Heart right ventricle (tissue), 16 donors: ENCODE results near the gene KLF5. TPM values are rescaled to one million over a fixed set of nuclear protein-coding genes. Genes with fewer than 3 reads are reported as not detected.

ENCODE experiments used
- ATAC-seq, 8 donors: fragments of 200-7000 bp; cut with Tn5 transposase; one replicate each; pipeline ENCODE4 v1.9.1; 2020; ENCODE audit warnings: mild to moderate bottlenecking in 8 of 8, moderate library complexity in 8 of 8, moderate number of reproducible peaks in 1 of 8
- DNase-seq, 2 donors: peaks; one replicate each; pipeline ENCODE4 v3.0.0-alpha.2; 2020
- H3K27ac ChIP-seq, 10 donors: fragments of 200-600 bp; sonication (generic) in 2 of 10; one replicate each; pipeline versions ENCODE4 v1.5.0 to v1.8.0; 2020 to 2022; ENCODE audit warnings: mild to moderate bottlenecking in 3 of 10
- H3K27me3 ChIP-seq, 7 donors: fragments of 200-600 bp; one replicate each; pipeline ENCODE4 v1.8.0; 2021 to 2022; ENCODE audit warnings: mild to moderate bottlenecking in 2 of 7
- H3K36me3 ChIP-seq, 9 donors: fragments of 200-600 bp; sonication (generic) in 1 of 9; one replicate each; pipeline versions ENCODE4 v1.5.0 to v1.8.0; 2020 to 2022; ENCODE audit warnings: mild to moderate bottlenecking in 2 of 9
- H3K4me1 ChIP-seq, 9 donors: fragments of 200-600 bp; sonication (generic) in 1 of 9; one replicate each; pipeline versions ENCODE4 v1.5.0 to v1.8.0; 2020 to 2022; ENCODE audit warnings: mild to moderate bottlenecking in 4 of 9
- H3K4me3 ChIP-seq, 10 donors: fragments of 200-600 bp; sonication (generic) in 2 of 10; one replicate each; pipeline versions ENCODE4 v1.5.0 to v1.8.0; 2020 to 2022; ENCODE audit warnings: mild to moderate bottlenecking in 7 of 10, moderate library complexity in 2 of 10
- H3K9me3 ChIP-seq, 11 donors: fragments of 200-600 bp in 10 of 11; sonication (generic) in 2 of 11; one replicate each; pipeline versions ENCODE4 v1.5.0 to v1.8.0; 2013 to 2022; ENCODE audit warnings: mild to moderate bottlenecking in 2 of 11, control low read depth in 1 of 11, moderate library complexity in 1 of 11
- WGBS, 2 donors: extraction: QIAGEN DNeasy Blood & Tissue Kit; methylation state at CpG; one replicate each; pipeline ENCODE4 v1.1.7; 2013; ENCODE audit warnings: inconsistent platforms in 1 of 2; 5-methylcytosine and 5-hydroxymethylcytosine counted together
- intact Hi-C, 10 donors: fragments of 100-400 bp; cut with DNase I; formaldehyde crosslinking; loops; one replicate each; pipeline versions ENCODE4 v1.11.1 to v1.14.2; 2022
- polyA plus RNA-seq, 2 donors: library from polyadenylated mRNA; stranded (reverse); fragments of 200-250 nt; gene quantifications; one replicate each; pipeline ENCODE4 v1.2.3, GENCODE V29; 2013
- total RNA-seq, 10 donors: library from RNA; stranded (reverse); fragmentation: NEBNext Ultra II Directional in 3 of 10; extraction: Animal tissue kit (Norgen Biotek cat#: 25700) in 3 of 10; gene quantifications; one replicate each; pipeline versions ENCODE4 v1.2.1 to v1.2.4, GENCODE V29; 2021 to 2023
- TF ChIP-seq, protein P1 (sequence below), 9 donors: fragments of 200-600 bp; sonication (generic) in 2 of 9; IDR thresholded peaks; one replicate each; pipeline versions ENCODE4 v1.5.0 to v1.8.0; 2021 to 2022; ENCODE audit warnings: antibody characterized with exemption in 9 of 9, mild to moderate bottlenecking in 5 of 9, moderate library complexity in 1 of 9
- donor health status: Arrhythmogenic right ventricular cardiomyopathy.
- donor health status: ischemic (EF 13 %, LVEDD 7.1; RV severe dilation, severe dysfunction).
- donor health status: healthy with polysubstance abuse.
- donor health status: DM: no; HTN: yes; CAD: no.
- donor health status: DM: no; HTN: no; CAD: no.
- donor health status: ischemic (EF 25% LVEDD 6.9; RV normal size, moderate dysfunction).
- donor health status: ischemic (EF 25% LVEDD 5.7; RV mildly dilated, moderate dysfunction).
- donor health status: healthy.
- donor health status: DM: yes; HTN: yes; CAD: no.
- donor health status: Ischemic cardiomyopathy.
- donor health status: ischemic (EF 35%, LVEDD 5.7; RV mildly dilated, moderate dysfunction).
- donor health status: nonischemic (EF 11% LVEDD 7.7; RV severe dilation, severe dysfunction).
- donor health status: DM: yes; HTN: yes; CAD: no.
- donor health status: PGD.
- donor health status: ischemic (EF 29% LVEDD 5.4; RV normal size, mild dysfunction).
- donor health status: nonischemic (EF 23%, LVEDD 6.1; RV moderate dilation, normal function).

Gene KLF5
- total and polyA plus RNA-seq, 12 donors: 0.83 to 4.7 (median 2.8) TPM

DNA sequence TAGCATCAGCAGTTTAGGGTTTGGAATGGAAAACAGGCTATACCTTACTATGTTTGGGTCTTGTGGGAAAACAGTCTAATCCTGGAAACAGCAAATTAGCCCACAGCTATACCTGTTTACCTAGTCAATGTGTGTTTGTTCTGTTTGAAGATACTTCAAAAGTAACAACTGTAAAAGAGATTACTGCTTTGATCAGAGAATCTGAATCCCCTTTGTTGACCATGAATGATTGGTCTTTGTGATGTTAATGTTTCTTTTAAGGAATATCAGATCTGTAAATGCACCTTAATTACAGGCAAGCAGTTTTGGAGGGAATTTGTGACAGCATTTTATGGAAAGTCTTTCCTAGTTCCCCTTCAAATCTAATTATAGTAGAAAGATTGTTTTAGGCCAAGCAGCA is 20.7 kb upstream of the KLF5 start:
- Histone ChIP-seq H3K4me1 (no peaks in the 10 kb centered on the region), H3K9me3 (no peaks in the 10 kb centered on the region), H3K4me3 (no peak overlapping the region), H3K27me3 (no peaks in the 10 kb centered on the region), H3K36me3 (no peaks in the 10 kb centered on the region), H3K27ac (no peak overlapping the region)
- TF ChIP-seq, protein P1, sequence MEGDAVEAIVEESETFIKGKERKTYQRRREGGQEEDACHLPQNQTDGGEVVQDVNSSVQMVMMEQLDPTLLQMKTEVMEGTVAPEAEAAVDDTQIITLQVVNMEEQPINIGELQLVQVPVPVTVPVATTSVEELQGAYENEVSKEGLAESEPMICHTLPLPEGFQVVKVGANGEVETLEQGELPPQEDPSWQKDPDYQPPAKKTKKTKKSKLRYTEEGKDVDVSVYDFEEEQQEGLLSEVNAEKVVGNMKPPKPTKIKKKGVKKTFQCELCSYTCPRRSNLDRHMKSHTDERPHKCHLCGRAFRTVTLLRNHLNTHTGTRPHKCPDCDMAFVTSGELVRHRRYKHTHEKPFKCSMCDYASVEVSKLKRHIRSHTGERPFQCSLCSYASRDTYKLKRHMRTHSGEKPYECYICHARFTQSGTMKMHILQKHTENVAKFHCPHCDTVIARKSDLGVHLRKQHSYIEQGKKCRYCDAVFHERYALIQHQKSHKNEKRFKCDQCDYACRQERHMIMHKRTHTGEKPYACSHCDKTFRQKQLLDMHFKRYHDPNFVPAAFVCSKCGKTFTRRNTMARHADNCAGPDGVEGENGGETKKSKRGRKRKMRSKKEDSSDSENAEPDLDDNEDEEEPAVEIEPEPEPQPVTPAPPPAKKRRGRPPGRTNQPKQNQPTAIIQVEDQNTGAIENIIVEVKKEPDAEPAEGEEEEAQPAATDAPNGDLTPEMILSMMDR (IDR thresholded peaks at IDR 0.05): no peak
- no peak for ATAC-seq
- no peak for DNase-seq
- intact Hi-C loops: no loop called here

DNA sequence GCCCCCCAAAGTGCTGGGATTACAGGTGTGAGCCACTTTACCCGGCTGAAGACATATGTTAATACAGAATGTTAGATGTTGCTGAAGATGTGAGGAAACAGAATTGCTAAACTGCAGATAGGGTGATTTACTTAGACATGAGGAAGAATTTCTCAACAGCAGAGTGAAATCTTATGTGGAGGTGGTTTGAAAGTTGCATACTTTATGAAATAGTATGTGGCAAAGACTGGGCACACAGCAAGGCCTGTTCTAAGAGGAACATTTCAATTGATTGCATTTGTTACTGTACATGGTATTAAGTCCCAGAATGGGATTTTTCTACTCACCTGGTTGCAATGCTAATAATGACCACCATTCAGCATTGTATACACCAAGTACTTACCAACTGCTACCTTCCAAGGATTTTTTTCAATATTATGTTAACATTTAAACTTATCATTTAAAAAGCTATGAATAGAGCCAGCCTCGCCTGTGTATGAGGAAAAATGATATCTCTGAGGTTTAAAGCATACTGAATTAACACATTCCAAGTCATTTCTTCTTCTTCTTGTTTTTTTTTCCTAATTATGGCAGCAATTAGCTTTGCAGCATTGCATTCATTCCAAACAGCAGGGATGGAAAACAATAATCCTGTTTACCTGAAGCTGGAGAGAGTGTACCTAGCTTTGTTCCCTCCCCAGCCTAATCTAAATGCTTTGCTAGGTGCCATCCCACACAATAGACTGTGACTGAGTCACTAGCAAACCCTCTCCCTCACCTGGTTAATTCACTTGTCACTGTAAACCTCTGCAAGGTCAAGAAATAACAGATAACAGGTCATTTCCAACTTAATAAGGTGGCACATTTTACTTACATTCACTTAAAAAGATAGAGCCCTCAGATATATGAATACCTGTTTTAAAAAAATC is 19.4 kb upstream of the KLF5 start:
- no peak for DNase-seq
- no peak for ATAC-seq

DNA sequence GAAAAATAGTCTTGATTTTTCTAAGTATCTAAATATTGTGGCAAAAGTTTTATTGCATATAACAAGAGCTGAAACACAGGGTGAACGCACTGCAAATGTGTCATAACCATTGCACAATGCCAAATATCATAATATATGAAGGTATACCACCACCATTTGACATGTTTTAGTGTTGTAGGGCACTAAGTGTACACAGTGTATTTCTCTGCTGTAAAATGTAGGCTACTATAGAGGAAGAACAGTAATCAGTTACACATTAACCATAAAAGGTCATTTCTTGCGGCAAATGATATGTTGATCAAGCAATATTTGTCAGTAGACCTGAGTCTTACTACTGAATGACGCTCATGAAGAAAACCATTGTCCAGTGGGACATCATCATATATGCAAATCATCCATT is 18.3 kb upstream of the KLF5 start:
- no peaks in the 10 kb centered on the region for H3K27me3 ChIP-seq
- WGBS, 2 donors: 90 to 94% methylated on average over 3 of the region's 3 CpGs
- no peaks in the 10 kb centered on the region for H3K36me3 ChIP-seq
- no peaks in the 10 kb centered on the region for H3K4me1 ChIP-seq
- ATAC-seq: no peak
- H3K27ac ChIP-seq: no peak overlapping the region
- TF ChIP-seq, protein P1 (IDR thresholded peaks at IDR 0.05): no peak
- no peak for DNase-seq
- intact Hi-C loops: no loop called here
- H3K9me3 ChIP-seq: no peaks in the 10 kb centered on the region
- no peak overlapping the region for H3K4me3 ChIP-seq

More for the DNA sequence above, 19.4 kb upstream of the KLF5 start:
- TF ChIP-seq, protein P1 (IDR thresholded peaks at IDR 0.05): no peak
- Histone ChIP-seq H3K36me3 (no peaks in the 10 kb centered on the region), H3K27ac (no peak overlapping the region), H3K27me3 (no peaks in the 10 kb centered on the region), H3K4me1 (no peaks in the 10 kb centered on the region), H3K4me3 (no peak overlapping the region), H3K9me3 (no peaks in the 10 kb centered on the region)
- WGBS, 2 donors: 85 to 94% methylated on average over 2 of the region's 2 CpGs
- intact Hi-C loops: no loop called here

DNA sequence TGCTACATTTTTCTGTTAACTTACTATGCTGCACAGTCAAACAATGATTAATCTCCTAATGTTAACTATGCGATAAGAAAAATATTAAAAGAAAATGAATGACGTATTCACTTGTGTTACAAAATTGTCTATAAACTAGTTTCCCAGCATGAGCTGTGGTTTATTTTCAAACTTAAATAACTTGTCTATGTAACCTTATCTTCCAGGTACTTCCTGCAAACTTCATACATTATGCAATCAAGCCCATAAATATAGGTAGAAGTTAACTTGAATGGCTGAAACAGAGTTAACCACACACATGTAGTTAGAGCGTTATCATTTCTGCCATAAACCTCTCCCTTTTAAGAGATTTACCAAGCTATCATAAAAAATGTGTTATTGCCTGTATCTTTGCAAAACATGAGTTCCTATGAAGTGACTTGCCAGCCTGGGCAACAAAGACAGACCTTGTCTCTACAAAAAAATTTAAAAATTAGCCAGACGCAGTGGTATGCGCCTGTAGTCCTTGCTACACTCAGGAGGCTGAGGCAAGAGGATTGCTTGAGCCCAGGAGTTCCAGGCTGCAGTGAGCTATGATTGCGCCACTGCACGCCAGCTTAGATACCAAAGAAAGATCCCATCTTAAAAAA is 17.7 kb upstream of the KLF5 start:
- no peak overlapping the region for H3K4me3 ChIP-seq
- ATAC-seq (no peak), DNase-seq (no peak)
- intact Hi-C loops: no loop called here
- TF ChIP-seq, protein P1 (IDR thresholded peaks at IDR 0.05): no peak
- H3K36me3 ChIP-seq: no peaks in the 10 kb centered on the region
- H3K4me1 ChIP-seq: no peaks in the 10 kb centered on the region
- H3K27me3 ChIP-seq: no peaks in the 10 kb centered on the region
- H3K9me3 ChIP-seq: no peaks in the 10 kb centered on the region
- 89 to 91% methylated on average over 7 of the region's 7 CpGs for WGBS, 2 donors
- no peak overlapping the region for H3K27ac ChIP-seq
